Hematopoietic multipotent progenitor cell treated with erythropoietin and hydrocortisone succinate and interleukin-3 and kit ligand, for 4 days (in vitro differentiated cells): ENCODE data around the gene EFNA1.

ENCODE experiments used
- DNase-seq: peaks from one replicate; pipeline ENCODE4 v3.0.0-alpha.2; 2015

Gene EFNA1

DNA sequence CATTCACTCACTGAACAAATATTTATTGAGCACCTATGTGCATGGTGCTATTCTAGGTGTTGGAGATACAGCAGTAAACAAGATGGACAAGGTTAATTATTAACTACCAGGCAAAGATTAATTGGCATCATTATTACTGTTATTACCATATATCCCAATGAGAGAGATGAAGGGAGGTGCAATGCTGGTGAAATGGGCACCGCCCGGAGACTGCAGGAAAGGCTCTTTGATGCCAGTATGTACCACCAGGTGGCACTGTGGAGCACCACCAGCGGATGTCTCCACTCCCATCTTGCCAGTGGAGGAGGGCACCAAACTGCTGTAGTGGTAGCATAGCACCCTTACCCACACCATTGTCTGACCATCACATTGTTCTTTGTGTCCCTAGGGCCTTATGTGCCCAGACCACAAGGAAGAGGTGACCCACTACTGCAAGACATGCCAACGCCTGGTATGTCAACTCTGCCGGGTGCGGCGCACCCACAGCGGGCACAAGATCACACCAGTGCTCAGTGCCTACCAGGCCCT lies 48.9 kb downstream of the EFNA1 start:
- peak; percentile 94 for DNase-seq

DNA sequence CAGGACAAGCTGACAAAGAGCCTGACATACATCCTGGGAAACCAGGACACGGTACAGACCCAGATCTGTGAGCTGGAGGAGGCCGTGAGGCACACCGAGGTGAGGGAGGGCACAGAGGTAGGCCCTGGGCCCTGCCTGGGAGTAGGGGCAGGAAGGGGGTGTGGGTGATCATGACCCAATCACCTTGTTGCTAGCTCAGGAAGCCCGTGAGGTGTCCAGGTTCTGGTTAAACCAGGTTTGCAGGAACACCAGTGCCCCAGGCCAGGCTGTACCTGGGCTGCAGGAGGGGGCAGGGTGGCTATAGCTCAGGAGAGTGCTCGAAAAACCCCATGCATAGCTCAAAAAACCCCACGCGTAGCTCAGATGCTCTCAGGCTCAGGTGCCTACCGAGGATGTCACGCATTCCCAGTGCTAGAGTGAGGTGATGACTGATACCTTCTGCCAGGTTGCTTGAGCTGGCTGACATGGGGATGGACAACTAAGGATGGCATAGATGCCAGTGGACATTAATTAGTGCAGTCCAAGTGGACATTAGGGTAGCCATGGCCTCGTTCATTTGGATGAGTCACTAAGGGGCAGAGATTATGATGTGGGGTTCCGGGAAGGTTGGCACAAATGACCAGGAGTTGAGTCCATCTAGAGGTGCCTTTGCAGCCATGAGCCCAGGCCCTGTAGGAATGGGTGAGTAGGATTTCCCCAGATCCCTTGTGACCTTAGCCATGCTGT lies 49.7 kb downstream of the EFNA1 start:
- DNase-seq, result no peak

DNA sequence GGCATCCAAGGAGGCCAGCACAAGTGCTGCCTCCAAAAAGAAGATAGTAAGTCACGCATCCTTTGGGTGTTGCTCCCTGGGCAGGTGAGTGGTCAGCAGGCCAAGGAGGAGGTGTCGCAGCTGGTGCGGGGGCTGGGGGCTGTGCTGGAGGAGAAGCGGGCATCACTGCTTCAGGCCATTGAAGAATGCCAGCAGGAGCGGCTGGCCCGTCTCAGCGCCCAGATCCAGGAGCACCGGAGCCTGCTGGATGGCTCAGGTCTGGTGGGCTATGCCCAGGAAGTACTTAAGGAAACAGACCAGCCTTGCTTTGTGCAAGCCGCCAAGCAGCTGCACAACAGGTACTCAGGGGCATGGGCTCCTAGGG lies 50.2 kb downstream of the EFNA1 start:
- no peak for DNase-seq

- DNase-seq, result no peak
Observed at GRCh38 chr1:155178441-155179111, 50.9 kb downstream of the EFNA1 start.

GRCh38 chr1:155179112-155180031 lies 51.7 kb downstream of the EFNA1 start:
- no peak for DNase-seq

GRCh38 chr1:155181371-155182051 lies 53.8 kb downstream of the EFNA1 start:
- DNase-seq, result no peak

GRCh38 chr1:155182052-155182550 lies 54.4 kb downstream of the EFNA1 start:
- DNase-seq, result no peak

DNA sequence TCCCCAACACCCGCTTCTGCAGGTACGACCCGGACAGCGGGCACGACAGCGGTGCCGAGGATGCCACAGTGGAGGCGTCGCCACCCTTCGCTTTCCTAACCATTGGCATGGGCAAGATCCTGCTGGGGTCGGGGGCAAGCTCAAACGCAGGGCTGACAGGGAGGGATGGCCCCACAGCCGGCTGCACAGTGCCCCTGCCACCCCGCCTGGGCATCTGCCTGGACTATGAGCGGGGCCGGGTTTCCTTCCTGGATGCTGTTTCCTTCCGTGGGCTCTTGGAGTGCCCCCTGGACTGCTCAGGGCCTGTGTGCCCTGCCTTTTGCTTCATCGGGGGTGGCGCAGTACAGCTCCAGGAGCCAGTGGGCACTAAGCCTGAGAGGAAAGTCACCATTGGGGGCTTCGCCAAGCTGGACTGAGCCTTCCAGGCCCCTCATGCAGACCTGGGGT lies 56.1 kb downstream of the EFNA1 start:
- DNase-seq, result no peak

- no peak for DNase-seq
Observed at GRCh38 chr1:155184351-155184811, 56.7 kb downstream of the EFNA1 start.
